NCI-H1048 (cell line): ENCODE measurements around the gene GNPDA1.

Source experiments
- DNase-seq: peaks from one replicate; lab custom pipeline; 2025; lab: John Stamatoyannopoulos, UW

Gene GNPDA1

GRCh38 chr5:142023836-142024235 lies 11.0 kb upstream of the GNPDA1 start:
- no peak for DNase-seq

GRCh38 chr5:142020122-142020659 lies 7.4 kb upstream of the GNPDA1 start:
- DNase-seq, result no peak

- DNase-seq, result no peak
Measured at GRCh38 chr5:142017832-142018427, 5.1 kb upstream of the GNPDA1 start.

GRCh38 chr5:142016556-142016955 lies 3.7 kb upstream of the GNPDA1 start:
- no peak for DNase-seq

- no peak for DNase-seq
Measured at GRCh38 chr5:142015781-142016533, 3.1 kb upstream of the GNPDA1 start.

GRCh38 chr5:142014911-142015584 lies 2.2 kb upstream of the GNPDA1 start:
- DNase-seq, result peak; percentile 47

GRCh38 chr5:142013734-142014521 lies 1.1 kb upstream of the GNPDA1 start:
- DNase-seq, result no peak

- DNase-seq, result no peak
Measured at GRCh38 chr5:142012186-142012785, 541 bp downstream of the GNPDA1 start.

- DNase-seq, result no peak
Measured at GRCh38 chr5:142011572-142012185, 1.1 kb downstream of the GNPDA1 start.

GRCh38 chr5:142009886-142010285 lies 2.9 kb downstream of the GNPDA1 start:
- DNase-seq, result no peak

GRCh38 chr5:142008813-142009212 lies 4.0 kb downstream of the GNPDA1 start:
- DNase-seq, result no peak

- no peak for DNase-seq
Measured at GRCh38 chr5:142007237-142007544, 5.6 kb downstream of the GNPDA1 start.

GRCh38 chr5:142006363-142007236 lies 6.2 kb downstream of the GNPDA1 start:
- DNase-seq, result no peak

- no peak for DNase-seq
Measured at GRCh38 chr5:142003266-142003800, 9.5 kb downstream of the GNPDA1 start.

GRCh38 chr5:142000704-142001484 lies 11.9 kb downstream of the GNPDA1 start:
- no peak for DNase-seq

GRCh38 chr5:142000173-142000572 lies 12.7 kb downstream of the GNPDA1 start:
- DNase-seq, result no peak

GRCh38 chr5:141997358-141997960 lies 15.4 kb downstream of the GNPDA1 start:
- no peak for DNase-seq

- no peak for DNase-seq
Measured at GRCh38 chr5:141995656-141996055, 17.2 kb downstream of the GNPDA1 start.
